OCI-LY1 (cell line): Measurements from ENCODE around the gene DENND5B.

Experiments
- H2AFZ ChIP-seq: fragments of 200-600 bp; sonication (generic), shearing (Covaris generic); 2 replicates; pipeline ENCODE4 v1.6.0; 2014; ENCODE audit warnings: antibody characterized with exemption, mild to moderate bottlenecking, low read length
- H3F3A ChIP-seq: fragments of 200-600 bp; sonication (generic), shearing (Covaris generic); 2 replicates; pipeline ENCODE4 v1.6.0; 2014; ENCODE audit warnings: mild to moderate bottlenecking, antibody characterized with exemption, low read length, moderate library complexity; ENCODE audit not compliant: insufficient read depth
- H3K27ac ChIP-seq: fragments of 200-600 bp; sonication (generic); 2 replicates; pipeline ENCODE4 v1.5.1; 2014; ENCODE audit warnings: low read length, mixed run types, mild to moderate bottlenecking, low read depth; ENCODE audit not compliant: poor library complexity, severe bottlenecking
- H3K27me3 ChIP-seq: fragments of 200-600 bp; sonication (generic); 2 replicates; pipeline ENCODE4 v1.6.0; 2014; ENCODE audit warnings: antibody characterized with exemption, mild to moderate bottlenecking, low read length, moderate library complexity; ENCODE audit not compliant: insufficient read depth
- H3K36me3 ChIP-seq: fragments of 200-600 bp; sonication (generic); 2 replicates; pipeline ENCODE4 v1.6.1; 2014; ENCODE audit warnings: mild to moderate bottlenecking, antibody characterized with exemption, low read length, moderate library complexity, mixed read lengths; ENCODE audit not compliant: insufficient read depth
- H3K4me1 ChIP-seq: fragments of 200-600 bp; sonication (generic); 2 replicates; pipeline ENCODE4 v1.5.1; 2014; ENCODE audit warnings: mild to moderate bottlenecking, low read length, moderate library complexity; ENCODE audit not compliant: insufficient read depth, severe bottlenecking
- H3K4me2 ChIP-seq: fragments of 200-600 bp; sonication (generic), shearing (Covaris generic); 2 replicates; pipeline ENCODE4 v1.6.1; 2014; ENCODE audit warnings: low read length
- H3K4me3 ChIP-seq: fragments of 200-600 bp; sonication (generic); 2 replicates; pipeline ENCODE4 v1.5.1; 2014; ENCODE audit warnings: low read length, low read depth, mild to moderate bottlenecking, mixed read lengths; ENCODE audit not compliant: poor library complexity, severe bottlenecking
- H3K79me2 ChIP-seq: fragments of 200-600 bp; shearing (Covaris generic); 2 replicates; pipeline ENCODE4 v1.6.1; 2016; ENCODE audit warnings: mixed run types, low read length, mixed read lengths; ENCODE audit not compliant: insufficient read depth
- H3K9ac ChIP-seq: fragments of 200-600 bp; sonication (generic), shearing (Covaris generic); 2 replicates; pipeline ENCODE4 v1.6.1; 2014; ENCODE audit warnings: mild to moderate bottlenecking, low read length, mixed read lengths
- H3K9me2 ChIP-seq: fragments of 200-600 bp; sonication (generic), shearing (Covaris generic); 2 replicates; pipeline ENCODE4 v1.6.1; 2014; ENCODE audit warnings: low read depth, mild to moderate bottlenecking, low read length, mixed read lengths
- H3K9me3 ChIP-seq: fragments of 200-600 bp; shearing (Covaris generic); 2 replicates; pipeline ENCODE4 v1.6.1; 2014; ENCODE audit warnings: low read length, mixed read lengths
- H4K20me1 ChIP-seq: fragments of 200-600 bp; sonication (generic), shearing (Covaris generic); 2 replicates; pipeline ENCODE4 v1.6.0; 2016; ENCODE audit warnings: mild to moderate bottlenecking, low read length; ENCODE audit not compliant: insufficient read depth
- CTCF ChIP-seq: fragments of 200-600 bp; sonication (generic), shearing (Covaris generic); IDR thresholded peaks from 2 replicates; pipeline ENCODE4 v1.5.1; 2017; ENCODE audit warnings: mild to moderate bottlenecking, antibody characterized with exemption, low read length, moderate library complexity, mixed read lengths
- EZH2 ChIP-seq: fragments of 200-600 bp; sonication (generic), shearing (Covaris generic); IDR thresholded peaks from 2 replicates; pipeline ENCODE4 v1.8.0; 2017; ENCODE audit warnings: borderline replicate concordance, mixed run types, mild to moderate bottlenecking, antibody characterized with exemption, low read length, moderate library complexity, mixed read lengths

Gene DENND5B

GRCh38 chr12:31474751-31475150, 116.2 kb downstream of the DENND5B start:
- Histone ChIP-seq H3K36me3 (peaks cover 12% of the 10 kb centered on the region; the same call in 1 of the 2 replicates), H3K4me2 (no peak overlapping the region), H3K79me2 (no peaks in the 10 kb centered on the region), H3F3A (no peaks in the 10 kb centered on the region), H3K27ac (no peak overlapping the region), H2AFZ (no peak overlapping the region), H3K9ac (no peak overlapping the region), H3K9me2 (no peaks in the 10 kb centered on the region), H3K27me3 (no peaks in the 10 kb centered on the region), H3K4me3 (no peak overlapping the region), H3K4me1 (peaks cover 23% of the 10 kb centered on the region), H3K9me3 (no peaks in the 10 kb centered on the region), H4K20me1 (no peaks in the 10 kb centered on the region)
- no peak for TF ChIP-seq EZH2
- TF ChIP-seq CTCF = no peak

- H3K79me2 ChIP-seq = no peaks in the 10 kb centered on the region
- H3K4me3 ChIP-seq = no peak overlapping the region
- no peak overlapping the region for H3K4me2 ChIP-seq
- H3K9me3 ChIP-seq = no peaks in the 10 kb centered on the region
- H3K4me1 ChIP-seq = peaks cover 5% of the 10 kb centered on the region
- no peaks in the 10 kb centered on the region for H3K27me3 ChIP-seq
- H3K36me3 ChIP-seq = no peaks in the 10 kb centered on the region
- no peak overlapping the region for H2AFZ ChIP-seq
- no peaks in the 10 kb centered on the region for H3K9me2 ChIP-seq
- H3F3A ChIP-seq = no peaks in the 10 kb centered on the region
- TF ChIP-seq EZH2 = no peak
- TF ChIP-seq CTCF = no peak
- H3K27ac ChIP-seq = no peak overlapping the region
- no peaks in the 10 kb centered on the region for H4K20me1 ChIP-seq
- H3K9ac ChIP-seq = no peak overlapping the region
Observed at GRCh38 chr12:31471823-31472222, 119.1 kb downstream of the DENND5B start.

GRCh38 chr12:31471051-31471450, 119.9 kb downstream of the DENND5B start:
- TF ChIP-seq EZH2 (no peak), CTCF (no peak)
- H3K36me3 ChIP-seq = no peaks in the 10 kb centered on the region; the same call in 1 of the 2 replicates

More at GRCh38 chr12:31471051-31471450, 119.9 kb downstream of the DENND5B start:
- no peak overlapping the region for H2AFZ ChIP-seq
- H3K27me3 ChIP-seq = no peaks in the 10 kb centered on the region
- no peak overlapping the region for H3K4me3 ChIP-seq
- no peaks in the 10 kb centered on the region for H3F3A ChIP-seq
- H3K9me3 ChIP-seq = no peaks in the 10 kb centered on the region
- H3K79me2 ChIP-seq = no peaks in the 10 kb centered on the region
- no peak overlapping the region for H3K9ac ChIP-seq
- H3K27ac ChIP-seq = no peak overlapping the region
- H3K4me1 ChIP-seq = no peaks in the 10 kb centered on the region
- H4K20me1 ChIP-seq = no peaks in the 10 kb centered on the region
- H3K9me2 ChIP-seq = no peaks in the 10 kb centered on the region
- no peak overlapping the region for H3K4me2 ChIP-seq
